ENCODE results near the gene TRAP1.

The TRAP1 gene

GRCh38 chr16:3717235-3718018, at the start of gene TRAP1:
TRAP1 (minus strand) TSS chr16:3717524; CDS start chr16:3717508, 16 bp downstream.
- Histone ChIP-seq H3K4me3 (ENCODE audit: low read depth, low read length, poor library complexity, severe bottlenecking) (peak within 1 kb of the TSS; percentile 98), H3K4me2 (ENCODE audit: low read length) (peak within 1 kb of the TSS; percentile 84), H3K36me3 (ENCODE audit: insufficient read depth, low read length) (peaks cover 20% of the 10 kb centered on the region; the same call in 1 of the 2 replicates), H3K9me2 (ENCODE audit: low read depth, low read length) (no peaks in the 10 kb centered on the region), H4K20me1 (ENCODE audit: insufficient read depth, low read length) (no peaks in the 10 kb centered on the region), H3K4me1 (ENCODE audit: insufficient read depth, low read length, severe bottlenecking) (peaks cover 46% of the 10 kb centered on the region), H3K27ac (ENCODE audit: low read depth, low read length, poor library complexity, severe bottlenecking) (peak within 1 kb of the TSS; percentile 17), H3K9me3 (ENCODE audit: low read length) (no peaks in the 10 kb centered on the region), H2AFZ (ENCODE audit: low read length) (no peak within 1 kb of the TSS), H3F3A (ENCODE audit: insufficient read depth, low read length) (no peaks in the 10 kb centered on the region; the same call in 1 of the 2 replicates), H3K27me3 (ENCODE audit: insufficient read depth, low read length) (no peaks in the 10 kb centered on the region), H3K9ac (ENCODE audit: low read length) (peak within 1 kb of the TSS; percentile 95), H3K79me2 (ENCODE audit: insufficient read depth, low read length) (peaks cover 41% of the 10 kb centered on the region)
- TF ChIP-seq, protein P1, sequence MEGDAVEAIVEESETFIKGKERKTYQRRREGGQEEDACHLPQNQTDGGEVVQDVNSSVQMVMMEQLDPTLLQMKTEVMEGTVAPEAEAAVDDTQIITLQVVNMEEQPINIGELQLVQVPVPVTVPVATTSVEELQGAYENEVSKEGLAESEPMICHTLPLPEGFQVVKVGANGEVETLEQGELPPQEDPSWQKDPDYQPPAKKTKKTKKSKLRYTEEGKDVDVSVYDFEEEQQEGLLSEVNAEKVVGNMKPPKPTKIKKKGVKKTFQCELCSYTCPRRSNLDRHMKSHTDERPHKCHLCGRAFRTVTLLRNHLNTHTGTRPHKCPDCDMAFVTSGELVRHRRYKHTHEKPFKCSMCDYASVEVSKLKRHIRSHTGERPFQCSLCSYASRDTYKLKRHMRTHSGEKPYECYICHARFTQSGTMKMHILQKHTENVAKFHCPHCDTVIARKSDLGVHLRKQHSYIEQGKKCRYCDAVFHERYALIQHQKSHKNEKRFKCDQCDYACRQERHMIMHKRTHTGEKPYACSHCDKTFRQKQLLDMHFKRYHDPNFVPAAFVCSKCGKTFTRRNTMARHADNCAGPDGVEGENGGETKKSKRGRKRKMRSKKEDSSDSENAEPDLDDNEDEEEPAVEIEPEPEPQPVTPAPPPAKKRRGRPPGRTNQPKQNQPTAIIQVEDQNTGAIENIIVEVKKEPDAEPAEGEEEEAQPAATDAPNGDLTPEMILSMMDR (IDR thresholded peaks at IDR 0.05; ENCODE audit: low read length): no peak
- TF ChIP-seq EZH2 (IDR thresholded peaks at IDR 0.05; ENCODE audit: borderline replicate concordance, low read length): no peak

DNA sequence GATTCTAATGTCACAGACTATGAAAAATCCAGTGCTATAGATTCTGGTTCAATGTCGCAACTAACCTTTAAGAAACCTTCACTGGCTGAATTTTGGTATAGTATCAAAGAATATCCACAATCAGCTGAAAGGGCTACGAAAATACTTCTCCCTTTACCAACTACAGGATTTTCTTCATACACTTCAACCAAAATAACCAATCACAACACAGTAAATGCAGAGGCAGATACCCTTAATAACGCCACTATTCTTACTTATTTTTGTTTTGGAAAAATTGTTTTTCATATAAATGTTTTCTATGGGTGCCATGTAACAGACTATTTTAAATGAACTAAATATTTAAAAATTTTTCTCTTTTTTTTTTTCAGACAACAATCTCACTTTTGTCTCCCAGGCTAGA, 48.9 kb upstream of the TRAP1 start:
- H3K4me3 ChIP-seq (ENCODE audit: low read depth, low read length, poor library complexity, severe bottlenecking): no peak overlapping the region
- H3F3A ChIP-seq (ENCODE audit: insufficient read depth, low read length): no peaks in the 10 kb centered on the region
- H3K27me3 ChIP-seq (ENCODE audit: insufficient read depth, low read length): no peaks in the 10 kb centered on the region
- no peak overlapping the region for H3K27ac ChIP-seq (ENCODE audit: low read depth, low read length, poor library complexity, severe bottlenecking)
- no peaks in the 10 kb centered on the region for H3K79me2 ChIP-seq (ENCODE audit: insufficient read depth, low read length)
- H2AFZ ChIP-seq (ENCODE audit: low read length): no peak overlapping the region
- H3K36me3 ChIP-seq (ENCODE audit: insufficient read depth, low read length): peaks cover 58% of the 10 kb centered on the region
- H4K20me1 ChIP-seq (ENCODE audit: insufficient read depth, low read length): no peaks in the 10 kb centered on the region
- no peaks in the 10 kb centered on the region for H3K9me3 ChIP-seq (ENCODE audit: low read length)
- no peak overlapping the region for H3K9ac ChIP-seq (ENCODE audit: low read length)
- no peaks in the 10 kb centered on the region for H3K9me2 ChIP-seq (ENCODE audit: low read depth, low read length)
- H3K4me1 ChIP-seq (ENCODE audit: insufficient read depth, low read length, severe bottlenecking): peaks cover 17% of the 10 kb centered on the region
- no peak overlapping the region for H3K4me2 ChIP-seq (ENCODE audit: low read length)
- TF ChIP-seq, protein P1 (IDR thresholded peaks at IDR 0.05; ENCODE audit: low read length): no peak
- TF ChIP-seq EZH2 (IDR thresholded peaks at IDR 0.05; ENCODE audit: borderline replicate concordance, low read length): no peak

DNA sequence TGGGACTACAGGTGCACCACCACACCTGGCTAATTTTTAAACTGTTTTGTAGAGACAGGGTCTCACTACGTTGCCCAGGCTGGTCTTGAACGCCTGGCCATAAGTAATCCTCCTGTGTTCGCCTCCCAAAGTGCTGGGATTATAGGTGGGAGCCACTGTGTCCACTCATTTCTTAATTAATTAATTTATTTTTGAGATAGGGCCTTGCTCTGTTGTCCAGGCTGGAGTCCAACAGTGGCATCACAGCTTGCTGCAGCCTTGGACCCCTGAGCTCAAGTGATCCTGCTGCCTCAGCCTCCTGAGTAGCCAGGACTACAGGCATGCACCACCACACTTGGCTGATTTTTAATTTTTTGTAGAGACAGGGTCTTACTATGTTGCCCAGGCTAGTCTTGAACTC, 47.1 kb upstream of the TRAP1 start:
- Histone ChIP-seq H3K4me2 (ENCODE audit: low read length) (no peak overlapping the region), H3K27me3 (ENCODE audit: insufficient read depth, low read length) (no peaks in the 10 kb centered on the region), H3K27ac (ENCODE audit: low read depth, low read length, poor library complexity, severe bottlenecking) (no peak overlapping the region), H3K9ac (ENCODE audit: low read length) (no peak overlapping the region), H4K20me1 (ENCODE audit: insufficient read depth, low read length) (no peaks in the 10 kb centered on the region), H3K36me3 (ENCODE audit: insufficient read depth, low read length) (peaks cover 48% of the 10 kb centered on the region), H3K4me1 (ENCODE audit: insufficient read depth, low read length, severe bottlenecking) (peaks cover 17% of the 10 kb centered on the region), H3K79me2 (ENCODE audit: insufficient read depth, low read length) (no peaks in the 10 kb centered on the region), H2AFZ (ENCODE audit: low read length) (no peak overlapping the region), H3K9me2 (ENCODE audit: low read depth, low read length) (no peaks in the 10 kb centered on the region), H3F3A (ENCODE audit: insufficient read depth, low read length) (no peaks in the 10 kb centered on the region), H3K4me3 (ENCODE audit: low read depth, low read length, poor library complexity, severe bottlenecking) (no peak overlapping the region), H3K9me3 (ENCODE audit: low read length) (no peaks in the 10 kb centered on the region)
- TF ChIP-seq EZH2 (IDR thresholded peaks at IDR 0.05; ENCODE audit: borderline replicate concordance, low read length): no peak
- TF ChIP-seq, protein P1 (IDR thresholded peaks at IDR 0.05; ENCODE audit: low read length): no peak

All from OCI-LY1 (cell line).